K562 (cell line): ENCODE data around the gene RDH5. TPM values are rescaled to one million over a fixed set of nuclear protein-coding genes. Genes with fewer than 3 reads are reported as not detected.

Source experiments
- CBX1 ChIP-seq: sonication (generic); IDR thresholded peaks from 2 replicates; pipeline ENCODE4 v1.6.1; 2016; ENCODE audit warnings: antibody characterized with exemption, low read depth, mild to moderate bottlenecking
- CBX2 ChIP-seq: fragments of 200-600 bp; sonication (generic); IDR thresholded peaks from one replicate; pipeline ENCODE4 v1.6.1; 2012; ENCODE audit warnings: mild to moderate bottlenecking, low read length, inconsistent platforms; ENCODE audit not compliant: insufficient read depth, poor library complexity, severe bottlenecking
- CEBPG ChIP-seq, 3 experiments: fragments of 200-800 bp in 1 of 3; sonication (Bioruptor generic) in 1 of 3; sonication (generic) in 1 of 3; formaldehyde crosslinking in 1 of 3; IDR thresholded peaks in 2 of 3; conservative IDR thresholded peaks in 1 of 3; 2 replicates each; pipeline versions ENCODE4 v1.6.1 to v1.8.0; 2016 to 2022; ENCODE audit warnings: missing compliant biosample characterization in 2 of 3, missing genetic modification characterization in 2 of 3, mild to moderate bottlenecking in 1 of 3, missing genetic modification reagents in 1 of 3
- DIDO1 ChIP-seq: fragments of 450-650 bp; IDR thresholded peaks from 2 replicates; pipeline ENCODE4 v1.6.1; 2016; ENCODE audit warnings: low read depth, missing biosample characterization, missing genetic modification characterization
- EZH2 ChIP-seq: IDR thresholded peaks from 2 replicates; pipeline ENCODE4 v1.6.1; 2012; ENCODE audit warnings: low read depth, mild to moderate bottlenecking, inconsistent platforms, low read length, borderline replicate concordance
- JUND ChIP-seq, 2 experiments: IDR thresholded peaks; 2 replicates in 1 of 2; 3 replicates in 1 of 2; pipeline ENCODE4 v1.6.1; 2011; ENCODE audit warnings: borderline replicate concordance in 2 of 2, low read depth in 2 of 2, low read length in 2 of 2, improper control_type of control experiment in 1 of 2, missing biosample characterization in 1 of 2, missing genetic modification characterization in 1 of 2, missing genetic modification reagents in 1 of 2
- NFE2L1 ChIP-seq: fragments of 450-650 bp; IDR thresholded peaks from 2 replicates; pipeline ENCODE4 v1.6.1; 2016; ENCODE audit warnings: missing genetic modification characterization, low read depth, mild to moderate bottlenecking, missing compliant biosample characterization, moderate library complexity, borderline replicate concordance
- NFIX ChIP-seq: fragments of 250-450 bp; sonication (Bioruptor Pico); IDR thresholded peaks from 2 replicates; pipeline ENCODE4 v1.4.0; 2020; ENCODE audit warnings: low read depth, mild to moderate bottlenecking, moderate library complexity
- NRF1 ChIP-seq, 2 experiments: fragments of 450-650 bp; IDR thresholded peaks in 1 of 2; conservative IDR thresholded peaks in 1 of 2; 2 replicates each; pipeline ENCODE4 v1.6.1; 2014; ENCODE audit warnings: mild to moderate bottlenecking in 2 of 2
- RBM14 ChIP-seq: fragments of 200-400 bp; formaldehyde crosslinking; IDR thresholded peaks from 2 replicates; pipeline ENCODE4 v1.6.1; 2018; ENCODE audit warnings: low read depth, mild to moderate bottlenecking, low read length, moderate library complexity, borderline replicate concordance; ENCODE audit not compliant: insufficient read depth
- RBM22 ChIP-seq: fragments of 200-400 bp; formaldehyde crosslinking; IDR thresholded peaks from 2 replicates; pipeline ENCODE4 v1.6.1; 2018; ENCODE audit warnings: low read length, low read depth; ENCODE audit not compliant: poor library complexity, severe bottlenecking
- RBM25 ChIP-seq: fragments of 200-400 bp; formaldehyde crosslinking; IDR thresholded peaks from 2 replicates; pipeline ENCODE4 v1.6.1; 2018; ENCODE audit warnings: low read length, low read depth, moderate library complexity; ENCODE audit not compliant: severe bottlenecking
- RBM39 ChIP-seq: fragments of 200-400 bp; formaldehyde crosslinking; optimal IDR thresholded peaks from 2 replicates; pipeline ENCODE3; 2018; ENCODE audit warnings: low read depth, low read length
- SMARCE1 ChIP-seq: fragments of 450-650 bp; IDR thresholded peaks from 2 replicates; pipeline ENCODE4 v1.7.1; 2016; ENCODE audit warnings: mild to moderate bottlenecking
- XRCC5 ChIP-seq: fragments of 200-400 bp; formaldehyde crosslinking; IDR thresholded peaks from 2 replicates; pipeline ENCODE4 v1.6.1; 2017; ENCODE audit warnings: low read depth, mild to moderate bottlenecking, low read length
- ZBTB34 ChIP-seq: fragments of 250-450 bp; sonication (Bioruptor Pico); IDR thresholded peaks from 2 replicates; pipeline ENCODE4 v1.8.0; 2021; ENCODE audit warnings: mild to moderate bottlenecking, moderate library complexity
- ZKSCAN1 ChIP-seq: fragments of 150-350 bp; IDR thresholded peaks from 2 replicates; pipeline ENCODE4 v1.6.1; 2016; ENCODE audit warnings: low read depth, low read length
- ZNF165 ChIP-seq: fragments of 250-450 bp; sonication (Bioruptor Pico); IDR thresholded peaks from 2 replicates; pipeline ENCODE4 v1.4.0; 2020; ENCODE audit warnings: borderline replicate concordance
- ZNF197 ChIP-seq: fragments of 200-800 bp; sonication (Bioruptor generic); IDR thresholded peaks from 2 replicates; pipeline ENCODE4 v1.6.1; 2016; ENCODE audit warnings: low read depth, missing genetic modification characterization, missing compliant biosample characterization
- ZNF444 ChIP-seq: fragments of 250-450 bp; sonication (Bioruptor Pico); IDR thresholded peaks from 2 replicates; pipeline ENCODE4 v1.4.0; 2020; ENCODE audit warnings: mild to moderate bottlenecking, moderate library complexity
- ZNF445 ChIP-seq: fragments of 250-450 bp; sonication (Bioruptor Pico); IDR thresholded peaks from 2 replicates; pipeline ENCODE4 v1.4.0; 2020; ENCODE audit warnings: low read depth, mild to moderate bottlenecking, moderate library complexity
- ZNF518B ChIP-seq: fragments of 250-450 bp; sonication (Bioruptor Pico); IDR thresholded peaks from 2 replicates; pipeline ENCODE4 v1.5.0; 2021; ENCODE audit warnings: mild to moderate bottlenecking, moderate library complexity
- ZNF79 ChIP-seq: fragments of 250-450 bp; sonication (Bioruptor Pico); IDR thresholded peaks from 2 replicates; pipeline ENCODE4 v1.4.0; 2020; ENCODE audit warnings: low read depth, mild to moderate bottlenecking, moderate library complexity
- polyA plus RNA-seq, 8 experiments: library from polyadenylated mRNA; depleted of rRNA in 4 of 8; stranded (reverse) in 5 of 8; unstranded in 3 of 8; fragments of >200 nt; fragmentation: Nextera tagmentation in 2 of 8; fragmentation: Illumina TruSeq in 1 of 8; extraction: Ambion mirVana in 2 of 8; extraction: Trizol in 1 of 8; gene quantifications; 2 replicates each; pipeline versions ENCODE4 v1.2.1 to v1.2.3, GENCODE V29; 2011 to 2014; ENCODE audit warnings: inconsistent platforms in 1 of 8, missing spikeins in 1 of 8
- total RNA-seq, 7 experiments: library from RNA; depleted of rRNA in 6 of 7; stranded (reverse); fragments of >200 nt in 6 of 7; fragmentation: Illumina TruSeq in 2 of 7; extraction: Trizol in 2 of 7; gene quantifications; 2 replicates each; pipeline versions ENCODE4 v1.2.1 to v1.2.3, GENCODE V29; 2011 to 2021; ENCODE audit warnings: low replicate concordance in 1 of 7

Gene RDH5
- total and polyA plus RNA-seq, 9 of the 15 experiments (the other 6 are each of a cell fraction or from before 2014, with no cell fraction given), result 0.28 to 2.0 (median 1.1) TPM; not detected in 1

GRCh38 chr12:55707219-55707671 is 12.9 kb upstream of the RDH5 start (continued):
- 0 out of 2 replicates have a peak, but pooled peaks have one; percentile 19 for TF ChIP-seq CEBPG (CRISPR knock-in tag; IDR thresholded peaks at IDR 0.05)
- peak in 1 of 2 experiments; percentile 41; a peak in 3 of 4 replicates for TF ChIP-seq CEBPG (tag; conservative IDR thresholded peaks at IDR 0.05 in 1 of 2, IDR thresholded peaks at IDR 0.05 in 1 of 2)
- no peak for TF ChIP-seq XRCC5
- no peak for TF ChIP-seq ZNF518B (CRISPR knock-in tag)
- no peak for TF ChIP-seq RBM14
- no peak for TF ChIP-seq SMARCE1
- TF ChIP-seq NRF1 (conservative IDR thresholded peaks at IDR 0.05 in 1 of 2, IDR thresholded peaks at IDR 0.05 in 1 of 2), result peak in 1 of 2 experiments; percentile 29; a peak in 1 of 4 replicates
- TF ChIP-seq NFE2L1 (tag), result no peak
- TF ChIP-seq RBM22, result no peak
- TF ChIP-seq CBX1, result no peak
- TF ChIP-seq ZKSCAN1, result no peak
- no peak for TF ChIP-seq EZH2
- TF ChIP-seq ZNF79, result no peak
- TF ChIP-seq NFIX, result no peak
- no peak for TF ChIP-seq DIDO1 (tag)
- no peak for TF ChIP-seq RBM25
- no peak for TF ChIP-seq ZBTB34 (CRISPR knock-in tag)
- TF ChIP-seq JUND (IDR thresholded peaks at IDR 0.05; ENCODE audit: borderline replicate concordance, low read depth, low read length), result 0 out of 2 replicates have a peak, but pooled peaks have one; percentile 19
- no peak for TF ChIP-seq JUND (tag; IDR thresholded peaks at IDR 0.05; ENCODE audit: borderline replicate concordance, low read depth, low read length)
- TF ChIP-seq RBM39, result no peak
- no peak for TF ChIP-seq ZNF445 (CRISPR knock-in tag)
- no peak for TF ChIP-seq ZNF165 (CRISPR knock-in tag)
- TF ChIP-seq ZNF444 (CRISPR knock-in tag), result no peak
- TF ChIP-seq CBX2, result no peak
- no peak for TF ChIP-seq ZNF197 (CRISPR knock-in tag)
